GM18867 (cell line): Measurements from ENCODE around the gene NEK5.

Source experiments
- ATAC-seq: cut with Tn5 transposase; IDR thresholded peaks from one replicate; pipeline ENCODE4 v1.9.1; 2021; ENCODE audit warnings: mild to moderate bottlenecking, moderate library complexity; ENCODE audit not compliant: unreplicated experiment

NEK5 gene

GRCh38 chr13:52011632-52012511 lies 117.0 kb downstream of the NEK5 start, which contains the start of gene ALG11:
Gene ALG11, plus strand, starts transcription at chr13:52012398. Its CDS starts 21 bp downstream, at chr13:52012419.
- ATAC-seq: peak; percentile 99

GRCh38 chr13:52010890-52011631 lies 117.8 kb downstream of the NEK5 start, which contains the start of gene ATP7B:
Gene ATP7B, minus strand, starts transcription at chr13:52011450. Its CDS starts 113 bp downstream, at chr13:52011337.
- no peak for ATAC-seq

- ATAC-seq: no peak
Measured at GRCh38 chr13:52009946-52010345, 118.9 kb downstream of the NEK5 start.

GRCh38 chr13:52006523-52007245 lies 122.2 kb downstream of the NEK5 start:
- no peak for ATAC-seq

GRCh38 chr13:52005841-52006522 lies 122.9 kb downstream of the NEK5 start:
- no peak for ATAC-seq

- ATAC-seq: no peak
Measured at GRCh38 chr13:52004511-52005170, 124.2 kb downstream of the NEK5 start.

GRCh38 chr13:52003541-52003940 lies 125.3 kb downstream of the NEK5 start:
- no peak for ATAC-seq

GRCh38 chr13:52002361-52002760 lies 126.5 kb downstream of the NEK5 start:
- no peak for ATAC-seq

GRCh38 chr13:52001120-52001731 lies 127.6 kb downstream of the NEK5 start:
- ATAC-seq: peak; percentile 91

- ATAC-seq: no peak
Measured at GRCh38 chr13:51999921-52000320, 129.0 kb downstream of the NEK5 start.

- no peak for ATAC-seq
Measured at GRCh38 chr13:51999510-51999911, 129.4 kb downstream of the NEK5 start.

- no peak for ATAC-seq
Measured at GRCh38 chr13:51998723-51999509, 130.0 kb downstream of the NEK5 start.

GRCh38 chr13:51997641-51998330 lies 131.1 kb downstream of the NEK5 start:
- no peak for ATAC-seq

- no peak for ATAC-seq
Measured at GRCh38 chr13:51997186-51997585, 131.7 kb downstream of the NEK5 start.

- no peak for ATAC-seq
Measured at GRCh38 chr13:51996641-51997040, 132.2 kb downstream of the NEK5 start.

- no peak for ATAC-seq
Measured at GRCh38 chr13:51995677-51996551, 133.0 kb downstream of the NEK5 start.

- no peak for ATAC-seq
Measured at GRCh38 chr13:51993713-51994112, 135.2 kb downstream of the NEK5 start.
